GM18858 (cell line): ENCODE measurements around the gene EFEMP1.
"Not testable (repeated sequence)": the region's sequence is repeated elsewhere in the genome, so short reads cannot be mapped to it uniquely, and the experiment has no call there.

Experiments
- ATAC-seq: cut with Tn5 transposase; IDR thresholded peaks from one replicate; pipeline ENCODE4 v1.9.1; 2021; ENCODE audit not compliant: unreplicated experiment

EFEMP1 gene

GRCh38 chr2:55869637-55870325, 53.8 kb downstream of the EFEMP1 start:
- no peak for ATAC-seq

GRCh38 chr2:55865096-55865835, 58.3 kb downstream of the EFEMP1 start:
- no peak for ATAC-seq

- no peak for ATAC-seq
Observed at GRCh38 chr2:55864351-55865084, 59.1 kb downstream of the EFEMP1 start.

GRCh38 chr2:55862673-55863390, 60.8 kb downstream of the EFEMP1 start:
- no peak for ATAC-seq

- no peak for ATAC-seq
Observed at GRCh38 chr2:55862246-55862645, 61.3 kb downstream of the EFEMP1 start.

GRCh38 chr2:55861733-55862132, 61.8 kb downstream of the EFEMP1 start:
- ATAC-seq, result no peak

- no peak for ATAC-seq
Observed at GRCh38 chr2:55860832-55861231, 62.8 kb downstream of the EFEMP1 start.

GRCh38 chr2:55859875-55860274, 63.7 kb downstream of the EFEMP1 start:
- ATAC-seq, result no peak

GRCh38 chr2:55857766-55858165, 65.8 kb downstream of the EFEMP1 start:
- no peak for ATAC-seq

- ATAC-seq, result no peak
Observed at GRCh38 chr2:55856936-55857335, 66.6 kb downstream of the EFEMP1 start.

- no peak for ATAC-seq
Observed at GRCh38 chr2:55848096-55848495, 75.5 kb downstream of the EFEMP1 start.

GRCh38 chr2:55846426-55846825, 77.2 kb downstream of the EFEMP1 start:
- no peak for ATAC-seq

GRCh38 chr2:55844986-55845385, 78.6 kb downstream of the EFEMP1 start:
- ATAC-seq, result no peak

- no peak for ATAC-seq
Observed at GRCh38 chr2:55843994-55844345, 79.6 kb downstream of the EFEMP1 start.

GRCh38 chr2:55843096-55843993, 80.2 kb downstream of the EFEMP1 start:
- ATAC-seq, result no peak

GRCh38 chr2:55842046-55842445, 81.5 kb downstream of the EFEMP1 start:
- ATAC-seq, result no peak

GRCh38 chr2:55840460-55840859, 83.1 kb downstream of the EFEMP1 start:
- ATAC-seq, result no peak

- ATAC-seq, result no peak
Observed at GRCh38 chr2:55839182-55839819, 84.3 kb downstream of the EFEMP1 start.

GRCh38 chr2:55838653-55839052, 84.9 kb downstream of the EFEMP1 start:
- no peak for ATAC-seq

- ATAC-seq, result not testable (repeated sequence)
Observed at GRCh38 chr2:55838117-55838516, 85.5 kb downstream of the EFEMP1 start.
